PC-9 (cell line): ENCODE results near the gene KCNH4.
"Not testable (repeated sequence)": the region's sequence is repeated elsewhere in the genome, so short reads cannot be mapped to it uniquely, and the experiment has no call there.

Source experiments
- EZH2 ChIP-seq: fragments of 200-600 bp; sonication (generic); IDR thresholded peaks from 2 replicates; pipeline ENCODE4 v1.8.0; 2017; ENCODE audit warnings: antibody characterized with exemption, low read depth
- TF ChIP-seq, protein P1 (sequence below): fragments of 200-600 bp; sonication (generic); conservative IDR thresholded peaks from 2 replicates; pipeline ENCODE4 v1.6.1; 2017; ENCODE audit warnings: mixed run types, antibody characterized with exemption, mild to moderate bottlenecking, moderate library complexity

- TF ChIP-seq, protein P1, sequence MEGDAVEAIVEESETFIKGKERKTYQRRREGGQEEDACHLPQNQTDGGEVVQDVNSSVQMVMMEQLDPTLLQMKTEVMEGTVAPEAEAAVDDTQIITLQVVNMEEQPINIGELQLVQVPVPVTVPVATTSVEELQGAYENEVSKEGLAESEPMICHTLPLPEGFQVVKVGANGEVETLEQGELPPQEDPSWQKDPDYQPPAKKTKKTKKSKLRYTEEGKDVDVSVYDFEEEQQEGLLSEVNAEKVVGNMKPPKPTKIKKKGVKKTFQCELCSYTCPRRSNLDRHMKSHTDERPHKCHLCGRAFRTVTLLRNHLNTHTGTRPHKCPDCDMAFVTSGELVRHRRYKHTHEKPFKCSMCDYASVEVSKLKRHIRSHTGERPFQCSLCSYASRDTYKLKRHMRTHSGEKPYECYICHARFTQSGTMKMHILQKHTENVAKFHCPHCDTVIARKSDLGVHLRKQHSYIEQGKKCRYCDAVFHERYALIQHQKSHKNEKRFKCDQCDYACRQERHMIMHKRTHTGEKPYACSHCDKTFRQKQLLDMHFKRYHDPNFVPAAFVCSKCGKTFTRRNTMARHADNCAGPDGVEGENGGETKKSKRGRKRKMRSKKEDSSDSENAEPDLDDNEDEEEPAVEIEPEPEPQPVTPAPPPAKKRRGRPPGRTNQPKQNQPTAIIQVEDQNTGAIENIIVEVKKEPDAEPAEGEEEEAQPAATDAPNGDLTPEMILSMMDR = not testable (repeated sequence)
- TF ChIP-seq EZH2 = not testable (repeated sequence)
Measured at GRCh38 chr17:42219280-42219679, 38.3 kb upstream of the KCNH4 start.
